Prostate gland (tissue), 2 donors: Measurements from ENCODE around the gene MT1E. TPM values are rescaled to one million over a fixed set of nuclear protein-coding genes. Genes with fewer than 3 reads are reported as not detected.

Experiments used
- DNase-seq: peaks from one replicate; pipeline ENCODE4 v3.0.0-alpha.2; 2019; ENCODE audit warnings: low spot score
- H3K27ac ChIP-seq, 2 donors: fragments of 200-600 bp; sonication (generic); 2 replicates each; pipeline ENCODE4 v1.5.1; 2017 to 2019
- H3K27me3 ChIP-seq: fragments of 200-600 bp; sonication (generic); replicated peaks from 2 replicates; pipeline ENCODE4 v1.5.1; 2019; ENCODE audit not compliant: insufficient read depth
- H3K36me3 ChIP-seq, 2 donors: fragments of 200-600 bp; sonication (generic); 1 replicate in 1 of 2; 2 replicates in 1 of 2; pipeline versions ENCODE4 v1.5.1 to v1.8.1; 2017 to 2019
- H3K4me1 ChIP-seq: fragments of 200-600 bp; sonication (generic); replicated peaks from 2 replicates; pipeline ENCODE4 v1.5.1; 2019
- H3K4me3 ChIP-seq, 2 donors: fragments of 200-600 bp; sonication (generic); 2 replicates each; pipeline ENCODE4 v1.5.1; 2017 to 2019
- H3K9me3 ChIP-seq: fragments of 200-600 bp; sonication (generic); 2 replicates; pipeline ENCODE4 v1.5.1; 2017
- CTCF ChIP-seq, 4 experiments: fragments of 200-600 bp in 2 of 4; fragments of 450-650 bp in 2 of 4; sonication (generic) in 2 of 4; IDR thresholded peaks; 1 replicate in 3 of 4; 2 replicates in 1 of 4; pipeline ENCODE4 v1.5.1; 2016 to 2019; ENCODE audit warnings: antibody characterized with exemption in 4 of 4, mild to moderate bottlenecking in 2 of 4, moderate library complexity in 2 of 4
- POLR2A ChIP-seq: fragments of 450-650 bp; IDR thresholded peaks from one replicate; pipeline ENCODE4 v1.6.1; 2016; ENCODE audit warnings: antibody characterized with exemption, mild to moderate bottlenecking
- POLR2AphosphoS5 ChIP-seq: sonication (generic); formaldehyde crosslinking; IDR thresholded peaks from one replicate; pipeline ENCODE4 v1.6.1; 2017; ENCODE audit warnings: antibody characterized with exemption
- WGBS: methylation state at CpG from one replicate; pipeline ENCODE4 v1.1.5; 2018; 5-methylcytosine and 5-hydroxymethylcytosine counted together
- intact Hi-C: fragments of 100-400 bp; cut with DNase I; formaldehyde crosslinking; loops from one replicate; pipeline ENCODE4 v1.14.2; 2022
- total RNA-seq, 2 donors: library from RNA; depleted of rRNA; stranded (reverse); fragments of >200 nt; gene quantifications; one replicate each; pipeline ENCODE4 v1.1.0, GENCODE V29; 2016

MT1E gene
- total RNA-seq, 2 donors from 2014 or later = 110 to 339 TPM

GRCh38 chr16:56583351-56584168, 42.0 kb upstream of the MT1E start:
- Histone ChIP-seq H3K27me3 (no peaks in the 10 kb centered on the region), H3K9me3 (no peaks in the 10 kb centered on the region), H3K4me1 (no peaks in the 10 kb centered on the region), H3K4me3 (no peak overlapping the region), H3K36me3 (no peaks in the 10 kb centered on the region), H3K27ac (no peak overlapping the region)
- WGBS = 70% methylated on average over 11 of the region's 11 CpGs
- TF ChIP-seq POLR2A (no peak), CTCF (IDR thresholded peaks at IDR 0.05) (no peak), POLR2AphosphoS5 (no peak)
- intact Hi-C loops = no loop called here
- no peak for DNase-seq

GRCh38 chr16:56584276-56584675, 41.3 kb upstream of the MT1E start:
- H3K4me1 ChIP-seq = no peaks in the 10 kb centered on the region
- H3K27me3 ChIP-seq = no peaks in the 10 kb centered on the region
- no peaks in the 10 kb centered on the region for H3K36me3 ChIP-seq
- H3K4me3 ChIP-seq = no peak overlapping the region
- WGBS = 86% methylated on average over 11 of the region's 11 CpGs
- intact Hi-C loops = no loop called here
- DNase-seq = no peak
- H3K9me3 ChIP-seq = no peaks in the 10 kb centered on the region
- H3K27ac ChIP-seq = no peak overlapping the region
- TF ChIP-seq CTCF (IDR thresholded peaks at IDR 0.05) (no peak), POLR2AphosphoS5 (no peak), POLR2A (no peak)

GRCh38 chr16:56588781-56589140, 36.8 kb upstream of the MT1E start:
- 29% methylated on average over 9 of the region's 9 CpGs for whole genome bisulfite sequencing
- DNase-seq = no peak
- intact Hi-C loops = no loop called here
- no peak overlapping the region for H3K27ac ChIP-seq
- H3K4me1 ChIP-seq = no peaks in the 10 kb centered on the region
- no peaks in the 10 kb centered on the region for H3K27me3 ChIP-seq
- H3K4me3 ChIP-seq = peak overlapping the region; percentile 24 to 44
- no peaks in the 10 kb centered on the region for H3K36me3 ChIP-seq
- H3K9me3 ChIP-seq = no peaks in the 10 kb centered on the region
- no peak for TF ChIP-seq POLR2A
- TF ChIP-seq POLR2AphosphoS5 = no peak
- no peak for TF ChIP-seq CTCF (IDR thresholded peaks at IDR 0.05)

GRCh38 chr16:56589141-56590039, 36.2 kb upstream of the MT1E start, which contains the start of gene MT3:
Gene MT3 (plus strand): TSS chr16:56589528. CDS start chr16:56589591, 63 bp downstream.
- Histone ChIP-seq H3K27ac (no peak within 1 kb of the TSS), H3K36me3 (no peaks in the 10 kb centered on the region), H3K27me3 (no peaks in the 10 kb centered on the region), H3K4me3 (peak within 1 kb of the TSS; percentile 24 to 44), H3K9me3 (no peaks in the 10 kb centered on the region), H3K4me1 (no peaks in the 10 kb centered on the region)
- 4% methylated on average over 82 of the region's 87 CpGs for WGBS
- DNase-seq = peak; percentile 26
- TF ChIP-seq POLR2AphosphoS5 (no peak), POLR2A (no peak)
- intact Hi-C loops = no loop called here

GRCh38 chr16:56591377-56592060, 34.1 kb upstream of the MT1E start:
- Histone ChIP-seq H3K4me3 (no peak overlapping the region), H3K27me3 (no peaks in the 10 kb centered on the region), H3K36me3 (no peaks in the 10 kb centered on the region), H3K27ac (no peak overlapping the region), H3K9me3 (no peaks in the 10 kb centered on the region), H3K4me1 (no peaks in the 10 kb centered on the region)
- DNase-seq = no peak
- intact Hi-C loops = no loop called here
- 69% methylated on average over 4 of the region's 4 CpGs for WGBS
- TF ChIP-seq CTCF (IDR thresholded peaks at IDR 0.05) = no peak
- no peak for TF ChIP-seq POLR2AphosphoS5
- no peak for TF ChIP-seq POLR2A
